Measurements from ENCODE around the gene MPO. TPM values are rescaled to one million over a fixed set of nuclear protein-coding genes. Genes with fewer than 3 reads are reported as not detected.

Gene MPO
- total RNA-seq, 1 experiment from 2014 or later = not detected

DNA sequence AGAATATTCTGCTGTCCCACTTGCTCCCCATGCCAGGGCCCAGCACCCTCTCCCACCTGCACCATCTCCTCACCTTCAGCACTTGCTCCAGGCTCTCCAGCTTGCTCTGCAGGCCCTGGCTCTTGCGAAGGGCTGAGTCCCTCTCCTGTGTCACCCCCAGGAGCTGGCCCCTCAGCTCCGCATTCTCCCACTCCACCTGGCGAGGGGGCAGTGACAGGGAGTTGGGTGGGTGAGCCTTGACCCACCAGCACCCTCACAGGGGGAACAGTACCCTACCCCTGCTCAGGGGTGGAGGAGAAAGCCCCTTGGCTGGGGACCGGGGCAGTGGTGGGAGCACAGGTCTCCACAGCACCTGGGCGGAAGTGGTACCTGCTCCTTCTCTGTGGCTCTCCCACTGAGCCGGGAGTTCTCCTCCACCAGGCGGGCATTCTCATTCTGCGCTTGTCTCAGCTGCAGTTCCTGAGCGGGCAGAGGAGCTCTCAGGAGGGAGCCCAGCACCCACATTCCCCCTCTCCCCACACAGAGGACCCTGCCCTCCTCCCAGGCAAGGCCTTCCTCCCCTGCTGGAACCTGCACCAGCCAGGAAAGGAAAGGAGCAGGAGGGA lies 41.9 kb upstream of the MPO start:
- Histone ChIP-seq H2AFZ (ENCODE audit: low read depth, low read length, poor library complexity, severe bottlenecking) (no peak overlapping the region), H3K9me3 (ENCODE audit: control insufficient read depth in 1 of 2, insufficient read depth in 1 of 2, low read depth in 1 of 2, low read length in 2 of 2) (no peaks in the 10 kb centered on the region), H4K20me1 (ENCODE audit: insufficient read depth) (no peaks in the 10 kb centered on the region), H3K27ac (ENCODE audit: low read depth, low read length) (no peak overlapping the region), H3K9me2 (ENCODE audit: insufficient read depth) (no peaks in the 10 kb centered on the region), H3K9ac (ENCODE audit: low read length) (no peak overlapping the region), H3K79me2 (ENCODE audit: insufficient read depth, low read length) (no peaks in the 10 kb centered on the region), H3K4me1 (ENCODE audit: control insufficient read depth in 1 of 2, insufficient read depth in 2 of 2, low read length in 2 of 2) (peaks cover 8 to 13% of the 10 kb centered on the region in 2 experiments; a peak in 3 of 4 replicates), H3K36me3 (ENCODE audit: control insufficient read depth in 1 of 2, insufficient read depth in 2 of 2, low read length in 2 of 2) (no peaks in the 10 kb centered on the region), H3K4me2 (ENCODE audit: low read length) (no peak overlapping the region), H3K27me3 (ENCODE audit: insufficient read depth, low read length) (no peaks in the 10 kb centered on the region), H3K4me3 (replicated peaks in 1 of 2; ENCODE audit: low read depth in 1 of 2, low read length in 2 of 2) (no peak overlapping the region)
- no TSS peak for BruUV-seq (replicated peaks)
- RAD21 ChIA-PET (ENCODE audit: low non-redundant PET in 1 of 2, low total read pairs in 2 of 2, uncharacterized antibody in 2 of 2, unreplicated experiment in 2 of 2) = interaction anchor here in 1 of 2 experiments (0.5 kb wide), 1 partner anchor 95 kb away, joined by 5 read pairs; the partner anchor contains the start of gene RNF43
- DNase-seq (ENCODE audit: low read depth, low spot score) = no peak
- intact Hi-C loops (cut with micrococcal nuclease) = no loop called here
- no peak for TF ChIP-seq YY1 (IDR thresholded peaks at IDR 0.05; ENCODE audit: extremely low read depth, insufficient replicate concordance, low read depth, low read length)
- TF ChIP-seq SRF (IDR thresholded peaks at IDR 0.05; ENCODE audit: low read depth) = no peak
- TF ChIP-seq SP1 (IDR thresholded peaks at IDR 0.05; ENCODE audit: low read depth) = no peak
- POLR2A ChIA-PET = interaction anchor here (1.1 to 1.2 kb wide), 2 partner anchors 29 to 309 kb away, joined by 3 to 4 read pairs; partner anchors contain the start of gene SUPT4H1
- CTCF ChIA-PET = interaction anchor here (1.5 kb wide), 1 partner anchor 110 kb away, joined by 4 read pairs; no protein-coding TSS in a partner anchor
- ATAC-seq = no peak

DNA sequence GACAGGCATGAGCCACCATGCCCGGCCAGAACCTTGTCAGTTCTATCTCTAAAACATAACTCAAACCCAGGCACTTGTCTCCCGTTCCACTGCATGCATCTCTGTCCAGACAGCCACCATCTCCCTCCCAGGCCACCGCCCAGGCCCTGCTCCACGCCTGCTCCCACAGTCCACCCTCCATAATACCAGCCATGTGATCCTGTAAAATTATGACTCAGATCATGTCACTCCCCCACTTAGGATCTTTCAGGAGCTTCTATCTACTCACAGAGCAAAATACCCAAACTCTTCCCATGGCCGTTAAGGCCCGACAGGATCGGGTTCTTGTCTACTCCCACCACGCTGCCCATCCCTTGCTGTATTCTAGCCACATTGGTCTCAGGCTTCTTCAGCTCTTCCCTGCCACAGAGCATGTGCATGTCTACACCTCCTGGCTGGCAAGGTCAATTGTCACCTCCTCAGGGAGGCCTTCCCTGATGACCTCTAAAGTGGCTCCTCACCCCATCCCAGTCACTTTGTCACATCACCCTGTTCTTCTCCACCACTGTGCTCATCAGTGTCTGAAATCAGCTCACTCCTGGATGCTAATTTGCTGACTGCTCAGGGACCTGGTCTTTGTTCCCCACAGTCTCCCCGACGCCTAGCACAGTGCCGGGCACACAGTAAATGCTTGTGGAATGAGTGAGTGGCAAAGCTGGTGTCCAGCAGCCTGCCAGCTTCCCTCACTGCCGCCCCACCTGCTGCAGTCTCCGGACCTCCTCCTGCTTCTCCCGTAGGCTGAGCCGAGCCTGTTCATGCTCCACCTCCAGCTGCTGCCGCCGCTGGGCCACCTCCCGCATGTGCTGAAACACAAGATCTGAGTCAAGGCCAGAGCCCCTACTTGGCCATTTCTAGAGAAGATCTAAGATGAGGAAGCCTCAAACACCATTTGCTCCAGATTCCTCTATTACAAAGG lies 41.1 kb upstream of the MPO start:
- CTCF ChIA-PET = interaction anchor here (1.3 to 1.5 kb wide), 2 partner anchors 111 to 126 kb away, joined by 3 to 4 read pairs; no protein-coding TSS in a partner anchor

More for the DNA sequence above, 41.1 kb upstream of the MPO start:
- Histone ChIP-seq H3K79me2 (ENCODE audit: insufficient read depth, low read length) (no peaks in the 10 kb centered on the region), H3K27ac (ENCODE audit: low read depth, low read length) (no peak overlapping the region), H3K9me2 (ENCODE audit: insufficient read depth) (no peaks in the 10 kb centered on the region), H3K9me3 (ENCODE audit: control insufficient read depth in 1 of 2, insufficient read depth in 1 of 2, low read depth in 1 of 2, low read length in 2 of 2) (no peaks in the 10 kb centered on the region), H3K4me3 (replicated peaks in 1 of 2; ENCODE audit: low read depth in 1 of 2, low read length in 2 of 2) (no peak overlapping the region), H3K27me3 (ENCODE audit: insufficient read depth, low read length) (no peaks in the 10 kb centered on the region), H3K4me2 (ENCODE audit: low read length) (no peak overlapping the region), H4K20me1 (ENCODE audit: insufficient read depth) (no peaks in the 10 kb centered on the region), H3K4me1 (ENCODE audit: control insufficient read depth in 1 of 2, insufficient read depth in 2 of 2, low read length in 2 of 2) (peaks cover 8 to 16% of the 10 kb centered on the region in 2 experiments; a peak in 3 of 4 replicates), H3K9ac (ENCODE audit: low read length) (no peak overlapping the region), H2AFZ (ENCODE audit: low read depth, low read length, poor library complexity, severe bottlenecking) (no peak overlapping the region), H3K36me3 (ENCODE audit: control insufficient read depth in 1 of 2, insufficient read depth in 2 of 2, low read length in 2 of 2) (no peaks in the 10 kb centered on the region)
- TF ChIP-seq ZNF274 (IDR thresholded peaks at IDR 0.05; ENCODE audit: low read depth, low read length) (no peak), JUND (IDR thresholded peaks at IDR 0.05) (no peak)
- ChIA-PET POLR2A (no interaction called here), RAD21 (ENCODE audit: low non-redundant PET in 1 of 2, low total read pairs in 2 of 2, uncharacterized antibody in 2 of 2, unreplicated experiment in 2 of 2) (interaction anchor here in 1 of 2 experiments (0.5 kb wide), 1 partner anchor 96 kb away, joined by 5 read pairs; the partner anchor contains the start of gene RNF43)
- DNase-seq (ENCODE audit: low read depth, low spot score) (no peak), ATAC-seq (no peak)
- intact Hi-C loops (cut with micrococcal nuclease) = no loop called here
- BruUV-seq (replicated peaks) = no TSS peak
